Activated CD8-positive, alpha-beta memory T cell treated with anti-CD3 and anti-CD28 coated beads, Interleukin-2, amount 50 U/mL, for 1 hour (primary cell): ENCODE results near the gene HNRNPUL1.
"Not testable (repeated sequence)": the region's sequence is repeated elsewhere in the genome, so short reads cannot be mapped to it uniquely, and the experiment has no call there.

Experiments used
- DNase-seq: peaks from one replicate; pipeline ENCODE4 v3.0.0-alpha.2; 2020; ENCODE audit errors: extremely low read depth

HNRNPUL1 gene

DNA sequence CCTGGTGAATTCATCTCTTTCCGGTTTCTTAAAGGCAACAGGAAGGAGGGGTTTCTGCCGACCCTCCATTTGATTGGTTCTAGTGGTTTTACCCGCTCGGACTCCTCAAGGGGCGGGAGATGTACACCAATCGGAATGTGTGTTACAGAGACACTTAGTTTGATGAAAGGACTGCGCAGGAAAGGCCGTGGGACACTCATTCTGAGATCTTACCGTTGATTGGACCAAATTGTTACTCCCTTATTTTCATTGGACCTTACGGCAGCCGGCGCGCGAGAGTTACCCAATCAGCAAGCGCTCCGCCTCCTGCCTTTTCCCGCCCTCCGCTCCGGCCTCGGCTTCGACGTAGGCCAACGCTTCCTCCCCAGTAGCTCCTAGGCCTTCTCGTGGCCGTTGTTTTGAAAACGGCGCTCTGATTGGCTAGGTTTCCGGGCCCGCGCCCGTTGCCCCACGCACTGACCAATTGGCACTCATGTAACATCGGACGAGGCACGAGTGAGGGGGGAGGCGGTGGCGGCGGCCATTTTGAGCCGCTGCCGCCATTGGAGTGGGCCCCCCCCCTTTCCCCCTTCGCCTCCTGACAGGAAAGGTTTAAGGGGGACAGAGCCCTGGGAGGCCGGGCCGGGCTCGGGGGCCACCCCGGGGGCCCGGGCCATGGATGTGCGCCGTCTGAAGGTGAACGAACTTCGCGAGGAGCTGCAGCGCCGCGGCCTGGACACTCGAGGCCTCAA is at the start of gene HNRNPUL1:
TSS of gene HNRNPUL1 (plus strand) at position 523 of the 731 bp plus-strand sequence. CDS start at position 655, 132 bp downstream.
- DNase-seq: peak; percentile 98

DNA sequence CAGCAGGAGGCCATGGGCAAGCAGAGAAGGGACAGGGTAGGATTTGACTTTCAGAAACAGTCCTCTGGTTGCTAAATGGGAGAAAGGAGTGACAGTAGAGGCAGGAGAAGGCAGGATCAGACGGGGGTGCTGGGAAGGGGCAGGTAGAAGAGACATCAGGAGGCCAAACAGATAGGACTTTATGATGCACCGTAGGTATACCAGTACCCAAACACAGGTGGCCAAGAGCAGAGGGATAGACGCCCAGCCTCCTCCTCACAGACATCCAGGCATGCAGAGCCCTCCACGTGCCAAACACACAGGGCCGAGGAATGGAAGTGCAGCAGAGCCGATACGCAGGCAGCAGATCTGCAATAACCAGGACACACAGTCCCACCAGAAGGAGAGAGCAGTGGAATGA is 46.4 kb upstream of the HNRNPUL1 start:
- DNase-seq: no peak

GRCh38 chr19:41218249-41218614 is 45.9 kb upstream of the HNRNPUL1 start:
- DNase-seq: no peak

GRCh38 chr19:41218615-41219507 is 45.3 kb upstream of the HNRNPUL1 start, which contains the start of gene AXL:
TSS of gene AXL (plus strand) at chr19:41219223. CDS start at chr19:41219393, 170 bp downstream.
- DNase-seq: no peak

DNA sequence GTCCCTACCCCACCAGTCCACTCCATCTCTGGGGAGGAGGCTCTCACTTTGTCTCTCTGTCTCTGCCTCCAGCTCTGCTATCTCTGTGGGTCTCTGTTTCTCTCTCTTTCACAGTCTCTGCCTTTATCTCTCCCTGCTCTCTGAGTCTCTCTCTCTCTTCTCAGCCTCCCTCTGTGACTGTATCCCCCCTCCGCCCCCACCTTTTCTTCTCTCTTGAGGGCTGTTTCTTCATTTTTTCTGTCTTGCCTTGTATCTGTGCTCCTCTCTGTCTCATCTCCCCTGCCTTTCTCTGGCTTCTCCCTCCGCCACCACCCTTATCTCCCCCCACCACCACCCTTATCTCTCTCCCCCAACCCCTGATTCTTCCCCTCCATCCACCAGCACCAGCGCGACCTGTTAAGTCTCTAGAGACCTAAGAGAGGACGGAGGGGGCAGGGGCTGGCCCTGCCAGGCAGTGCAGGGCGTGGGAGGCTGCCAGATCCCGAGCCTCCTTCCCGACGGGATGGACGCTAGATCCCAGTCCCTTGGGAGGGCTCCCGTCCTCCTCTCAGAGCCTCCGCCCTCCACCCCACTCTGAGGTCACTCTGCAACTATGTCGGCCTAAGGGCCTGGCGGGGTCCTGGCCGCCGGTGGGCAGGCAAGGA is 44.1 kb upstream of the HNRNPUL1 start:
- DNase-seq: no peak

DNA sequence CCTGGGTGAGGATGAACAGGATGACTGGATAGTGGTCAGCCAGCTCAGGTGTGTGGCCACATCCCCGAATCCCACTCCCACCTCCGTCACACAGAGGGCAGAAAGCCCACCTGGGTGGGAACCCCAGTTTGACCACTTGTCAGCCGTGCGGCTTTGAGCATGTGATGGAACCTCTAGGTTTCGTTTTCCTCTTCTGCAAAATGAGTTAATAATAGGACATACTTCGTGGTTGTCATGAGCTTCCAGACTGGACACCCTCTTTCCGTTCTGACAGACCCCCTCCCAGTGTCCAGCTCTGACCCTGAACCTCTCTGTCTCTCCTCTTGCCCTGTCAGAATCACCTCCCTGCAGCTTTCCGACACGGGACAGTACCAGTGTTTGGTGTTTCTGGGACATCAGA is 43.4 kb upstream of the HNRNPUL1 start:
- DNase-seq: no peak

GRCh38 chr19:41221514-41222205 is 42.5 kb upstream of the HNRNPUL1 start:
- no peak for DNase-seq

DNA sequence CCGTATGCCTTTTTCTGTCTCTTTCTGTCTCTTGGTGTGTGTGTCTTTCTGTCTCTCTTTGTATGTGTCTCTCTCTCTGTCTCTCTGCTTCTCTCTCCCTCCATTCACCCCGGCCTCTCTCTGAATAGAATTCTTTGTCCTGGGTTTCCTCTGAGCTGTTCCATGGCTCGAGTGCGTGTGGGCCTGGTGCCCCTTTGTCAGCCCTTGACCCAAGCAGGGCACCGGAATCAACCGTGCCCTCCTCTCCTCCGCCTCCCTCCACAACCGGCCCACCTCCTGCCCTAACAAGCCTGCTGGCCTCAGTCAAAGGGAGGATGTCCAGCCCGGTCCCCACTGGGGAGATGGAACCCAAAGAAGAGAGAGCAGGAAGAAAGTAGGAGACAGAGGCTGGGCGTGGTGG is 41.9 kb upstream of the HNRNPUL1 start:
- DNase-seq: no peak

GRCh38 chr19:41223431-41224234 is 40.5 kb upstream of the HNRNPUL1 start:
- no peak for DNase-seq

GRCh38 chr19:41224632-41225031 is 39.5 kb upstream of the HNRNPUL1 start:
- no peak for DNase-seq

- no peak for DNase-seq
Observed at GRCh38 chr19:41225238-41226052, 38.7 kb upstream of the HNRNPUL1 start.

DNA sequence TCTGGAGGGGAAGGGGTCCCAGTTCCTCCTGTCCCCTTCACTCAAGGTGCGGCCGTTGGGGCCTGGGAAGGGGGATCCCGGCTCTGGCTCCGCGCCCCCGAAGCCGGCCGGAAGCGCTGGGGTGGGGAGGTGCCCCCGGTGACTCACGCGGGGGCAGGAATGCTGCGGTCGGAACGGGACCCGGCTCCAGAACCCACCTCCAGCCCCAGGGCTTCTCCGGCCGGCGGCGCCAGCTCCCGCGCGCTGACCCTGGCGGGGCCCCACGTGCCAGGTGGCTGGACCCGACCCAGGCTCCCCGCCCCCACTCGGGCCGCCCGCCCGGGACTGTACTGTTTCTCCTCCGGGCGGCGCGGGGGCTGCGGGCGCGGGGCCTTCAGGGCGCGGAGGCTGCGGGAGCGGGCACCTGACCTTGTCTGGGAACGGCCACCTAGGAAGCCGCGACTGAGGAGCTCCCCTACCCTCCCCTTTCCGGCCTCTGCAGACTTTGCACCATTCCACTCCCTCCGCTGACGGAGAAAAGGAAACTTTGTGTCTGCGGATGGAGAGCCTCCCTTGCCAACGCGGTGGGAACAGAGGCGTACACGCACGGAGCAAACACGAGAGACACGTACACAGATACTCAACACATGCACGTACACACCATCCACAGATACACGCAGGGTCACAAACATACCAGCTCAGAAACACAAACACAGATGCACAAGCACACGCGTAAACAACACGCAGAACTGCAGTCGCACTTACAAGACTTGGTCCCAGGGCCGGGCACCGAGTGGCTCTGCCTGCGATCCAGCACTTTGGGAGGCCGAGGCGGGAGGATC is 37.9 kb upstream of the HNRNPUL1 start:
- DNase-seq: no peak

DNA sequence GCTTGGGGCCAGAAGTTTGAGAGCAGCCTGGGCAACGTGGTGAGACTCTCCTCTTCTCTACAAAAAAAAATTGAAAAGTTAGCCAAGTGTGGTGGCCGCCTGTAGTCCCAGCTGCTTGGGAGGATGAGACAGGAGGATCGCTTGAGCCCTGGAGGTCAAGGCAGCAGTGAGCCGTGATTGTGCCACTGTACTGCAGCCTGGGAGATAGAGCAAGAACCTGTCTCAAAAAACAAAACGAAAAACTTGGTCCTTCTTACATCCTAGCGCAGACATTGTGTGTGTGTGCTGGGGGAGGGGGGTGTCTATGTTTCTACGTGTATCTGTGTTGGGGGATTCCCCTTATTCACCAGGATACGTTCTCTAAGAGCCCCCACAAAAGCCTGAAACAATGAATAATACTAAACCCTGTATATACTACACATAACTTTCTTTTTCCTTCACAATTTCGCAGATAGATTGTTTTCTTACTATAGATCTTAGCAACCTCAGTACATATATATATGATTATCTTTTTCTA is 37.2 kb upstream of the HNRNPUL1 start:
- DNase-seq: no peak

DNA sequence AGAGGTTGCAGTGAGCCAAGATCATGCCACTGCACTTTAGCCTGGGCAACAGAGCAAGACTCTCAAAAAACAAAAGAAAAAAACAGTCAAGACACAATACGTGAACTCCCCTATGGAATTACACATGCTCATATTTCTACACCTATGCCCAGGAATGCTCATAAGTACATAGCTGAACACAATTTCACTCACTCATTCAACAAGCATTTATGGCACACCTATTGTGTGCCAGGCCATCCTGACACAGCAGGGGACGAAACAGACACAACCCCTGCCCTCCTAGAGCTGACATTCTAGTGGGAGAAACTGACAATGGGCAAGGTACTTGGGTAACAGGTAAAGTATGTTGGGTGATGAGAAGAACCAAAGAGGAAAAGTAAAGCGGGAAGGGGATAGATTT is 35.7 kb upstream of the HNRNPUL1 start:
- no peak for DNase-seq

DNA sequence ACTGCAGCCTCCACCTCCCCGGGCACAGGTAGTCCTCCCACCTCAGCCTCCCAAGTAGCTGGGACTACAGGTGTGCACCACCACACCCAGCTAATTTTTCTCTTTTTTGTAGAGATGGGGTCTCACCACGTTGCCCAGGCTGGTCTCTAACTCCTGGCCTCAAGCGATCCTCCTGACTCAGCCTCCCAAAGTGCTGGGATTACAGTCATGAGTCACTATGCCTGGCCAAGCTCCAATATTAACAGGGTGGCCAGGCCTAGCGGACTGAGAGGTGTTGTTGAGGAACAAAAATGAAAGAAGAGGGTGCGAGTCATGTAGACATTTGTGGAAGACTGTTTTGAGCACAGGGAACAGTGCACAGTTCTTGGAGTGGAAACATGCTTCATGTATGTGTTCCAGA is 34.8 kb upstream of the HNRNPUL1 start:
- DNase-seq: not testable (repeated sequence)

- no peak for DNase-seq
Observed at GRCh38 chr19:41230067-41230857, 33.9 kb upstream of the HNRNPUL1 start.

DNA sequence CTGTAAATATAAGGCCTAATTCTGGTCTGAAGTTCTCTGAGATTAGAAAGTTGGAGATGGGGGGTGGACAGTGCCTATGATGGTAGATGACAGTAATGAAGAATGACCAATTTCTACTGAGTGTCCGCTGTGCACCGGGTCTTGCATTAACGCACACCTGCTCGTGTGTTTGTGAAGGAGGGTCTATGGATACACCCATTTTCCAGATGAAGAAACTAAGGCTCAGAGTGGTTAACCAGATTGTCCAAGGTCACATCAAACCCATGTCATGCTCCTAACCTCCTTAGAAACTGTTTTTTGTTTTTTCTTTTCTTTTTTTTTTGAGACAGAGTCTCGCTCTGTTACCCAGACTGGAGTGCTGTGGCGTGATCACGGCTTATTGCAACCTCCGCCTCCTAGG is 31.5 kb upstream of the HNRNPUL1 start:
- DNase-seq: no peak

- no peak for DNase-seq
Observed at GRCh38 chr19:41233748-41234240, 30.4 kb upstream of the HNRNPUL1 start.
